Fibroblast of the aortic adventitia (primary cell): ENCODE data around the gene KLRF1. TPM values are rescaled to one million over a fixed set of nuclear protein-coding genes. Genes with fewer than 3 reads are reported as not detected.

Source experiments
- DNase-seq: peaks from one replicate; pipeline ENCODE4 v3.0.0-alpha.2; 2010; ENCODE audit warnings: low read depth
- H3K4me3 ChIP-seq: 2 replicates; pipeline ENCODE4 v1.5.1; 2011; ENCODE audit warnings: low read depth, mild to moderate bottlenecking, control low read depth, low read length, moderate library complexity
- CTCF ChIP-seq: IDR thresholded peaks from 2 replicates; pipeline ENCODE4 v1.5.1; 2011; ENCODE audit warnings: mild to moderate bottlenecking, low read length, control low read depth, inconsistent platforms; ENCODE audit not compliant: insufficient read depth
- total RNA-seq: library from RNA; depleted of rRNA; stranded (reverse); fragments of >200 nt; gene quantifications from 2 replicates; pipeline ENCODE4 v1.2.3, GENCODE V29; 2012; ENCODE audit warnings: low replicate concordance

Gene KLRF1
- total RNA-seq, 1 donor = not detected

DNA sequence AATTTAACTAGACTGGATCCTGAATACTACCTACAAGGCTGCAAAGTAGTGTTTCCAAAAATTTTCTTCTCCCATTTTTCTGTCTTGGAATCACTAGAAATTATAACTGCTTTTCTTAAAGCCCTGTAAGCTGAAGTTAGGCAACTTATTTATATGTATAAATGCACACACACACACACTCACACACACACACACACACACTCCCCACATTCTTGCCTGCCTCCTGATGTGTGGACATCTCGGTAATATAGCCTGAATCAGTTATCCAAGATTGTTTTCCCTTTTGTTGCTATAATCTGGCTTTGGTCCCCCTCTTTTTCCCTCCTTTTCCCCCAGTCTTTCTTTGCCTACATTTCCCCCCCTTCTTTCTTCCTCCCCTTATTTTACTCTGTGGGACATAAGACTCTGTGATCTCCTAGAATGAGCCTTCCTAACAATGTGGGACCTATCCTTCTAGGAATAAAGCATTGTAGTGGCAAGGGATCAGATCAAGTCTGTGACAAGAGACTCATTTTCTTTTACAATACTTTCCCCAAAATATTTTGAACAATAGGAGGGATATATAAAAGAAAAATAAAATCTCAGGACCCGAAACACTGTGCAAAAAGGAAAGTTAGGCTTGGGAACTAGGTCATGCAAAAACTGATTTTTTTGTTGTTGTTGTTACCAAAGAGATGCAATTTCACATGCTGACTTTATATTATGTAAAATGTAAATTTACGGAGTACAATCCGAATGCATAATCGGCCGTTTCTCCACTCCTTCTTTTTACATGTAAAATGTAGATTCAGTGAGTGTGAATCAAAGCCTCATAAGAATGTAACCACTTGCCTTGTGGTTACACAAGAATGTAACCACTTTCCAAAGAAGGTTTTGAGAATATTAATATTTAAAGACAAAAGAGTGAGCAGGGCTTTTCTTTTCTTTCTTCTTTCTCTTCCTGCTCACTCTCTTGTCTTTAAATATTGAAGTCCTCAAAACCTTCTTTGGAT, 40.3 kb upstream of the KLRF1 start:
- no peak for DNase-seq
- TF ChIP-seq CTCF = no peak
- no peak overlapping the region for H3K4me3 ChIP-seq

DNA sequence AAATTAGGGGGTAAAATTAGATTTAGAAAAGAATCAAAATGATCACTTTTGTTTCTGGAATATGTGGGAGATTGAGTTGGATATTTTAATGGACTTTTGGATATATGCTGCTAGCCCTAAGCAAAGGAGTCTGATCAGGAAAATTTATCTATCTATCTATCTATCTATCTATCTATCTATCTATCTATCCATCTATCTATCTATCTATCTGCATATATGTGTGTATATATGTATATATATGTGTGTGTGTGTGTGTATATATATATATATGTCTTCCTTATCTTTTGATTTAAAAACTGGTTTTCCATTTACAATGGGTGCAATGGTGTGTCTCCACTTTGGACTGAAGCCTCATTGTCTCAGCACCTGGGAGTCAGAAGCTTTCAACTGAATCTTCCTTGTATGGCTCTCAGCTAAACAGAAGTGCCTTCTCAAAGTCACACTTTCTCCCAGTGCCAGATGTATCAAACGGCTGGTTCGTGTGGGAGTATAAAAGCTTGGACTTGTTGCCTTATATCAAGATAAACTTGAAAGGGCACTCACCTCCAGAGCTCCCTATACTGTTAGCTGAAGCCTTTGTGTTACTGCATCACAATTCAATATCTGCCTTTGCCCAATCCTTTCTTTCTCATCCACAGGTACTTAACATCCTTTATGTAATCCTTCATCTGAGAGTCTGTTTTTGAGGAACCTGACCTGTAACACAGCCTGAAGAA, 34.9 kb upstream of the KLRF1 start:
- no peak overlapping the region for H3K4me3 ChIP-seq
- DNase-seq = no peak

GRCh38 chr12:9792961-9793617, 34.2 kb upstream of the KLRF1 start:
- no peak overlapping the region for H3K4me3 ChIP-seq
- TF ChIP-seq CTCF = no peak
- DNase-seq = peak; percentile 46

More for the DNA sequence above, 34.9 kb upstream of the KLRF1 start:
- no peak for TF ChIP-seq CTCF

DNA sequence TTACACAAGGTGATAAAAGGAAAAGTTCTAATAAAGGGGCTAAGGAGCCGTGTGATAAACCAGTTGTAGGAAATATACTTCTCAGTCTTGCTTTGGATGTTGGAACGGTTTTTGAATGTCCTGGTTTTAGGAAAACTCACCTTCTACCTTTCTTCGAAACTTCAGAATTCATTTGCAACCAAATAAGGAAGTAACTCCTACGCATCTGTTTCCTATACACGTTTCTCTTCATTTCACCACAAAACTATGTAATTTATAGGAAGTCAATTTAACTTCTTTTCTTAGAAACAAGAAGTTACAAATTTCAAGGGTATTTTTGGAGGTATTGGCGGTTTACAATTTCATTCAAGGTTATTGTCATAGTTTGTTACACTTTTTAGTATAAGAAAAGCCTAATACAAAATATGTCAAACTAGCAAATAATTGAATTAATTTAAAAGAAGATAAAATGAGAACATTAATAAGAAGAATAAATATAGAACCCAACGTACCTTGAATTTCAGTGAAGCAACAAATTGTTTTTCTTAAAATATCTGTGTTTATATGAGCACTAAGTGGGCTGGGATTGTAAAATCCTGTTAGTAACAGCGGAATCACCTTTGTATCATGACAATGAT, 33.4 kb upstream of the KLRF1 start:
- TF ChIP-seq CTCF = no peak
- no peak for DNase-seq
- H3K4me3 ChIP-seq = no peak overlapping the region

GRCh38 chr12:9794484-9795093, 32.7 kb upstream of the KLRF1 start:
- H3K4me3 ChIP-seq = no peak overlapping the region
- DNase-seq = no peak
- no peak for TF ChIP-seq CTCF

- H3K4me3 ChIP-seq = no peak overlapping the region
- DNase-seq = no peak
- TF ChIP-seq CTCF = no peak
Observed at GRCh38 chr12:9795945-9796344, 31.3 kb upstream of the KLRF1 start.
